ENCODE data around the gene SCMH1. TPM values are rescaled to one million over a fixed set of nuclear protein-coding genes. Genes with fewer than 3 reads are reported as not detected.

SCMH1 gene
- total and polyA plus RNA-seq, 2 of the 4 experiments (the other 2 are of a cell fraction) = 9.0 to 19.4 TPM

DNA sequence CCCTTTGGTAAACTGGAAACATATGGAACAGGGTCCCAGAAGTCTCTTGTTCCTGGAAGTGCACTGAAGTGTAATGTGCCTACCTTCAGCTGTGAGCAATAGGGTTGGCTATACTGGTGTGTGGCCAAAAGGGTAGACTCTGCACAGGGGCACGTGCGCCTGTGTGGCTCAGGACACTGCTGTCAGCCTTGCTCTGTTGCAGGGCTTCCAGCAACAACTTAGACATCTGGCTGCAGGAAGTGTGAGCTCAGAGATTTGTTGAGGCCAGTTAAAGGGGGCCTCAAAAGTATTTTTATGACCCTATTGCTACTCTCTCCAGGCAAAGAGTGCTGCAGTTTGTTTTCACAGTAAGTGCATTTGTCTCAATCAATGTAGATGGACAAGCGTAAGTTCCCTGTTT, 255.2 kb downstream of the SCMH1 start:
- in situ Hi-C loops (cut with MboI; ENCODE audit: low sequenced_read_pairs) = no loop called here
- Histone ChIP-seq H4K8ac (ENCODE audit: low read depth in 2 of 2, low read length in 2 of 2) (no peak overlapping the region), H4K91ac (ENCODE audit: insufficient read depth, low read depth, low read length) (no peak overlapping the region), H4K5ac (ENCODE audit: low read depth, low read length) (no peak overlapping the region), H3K27ac (ENCODE audit: insufficient read depth, low read length) (no peak overlapping the region), H3K56ac (ENCODE audit: extremely low read depth, insufficient read depth, low read length) (no peak overlapping the region), H2AFZ (replicated peaks; ENCODE audit: low read length, poor library complexity) (no peak overlapping the region), H3K4me1 (ENCODE audit: control insufficient read depth, insufficient read depth, low read length) (peaks cover 17% of the 10 kb centered on the region), H4K20me1 (ENCODE audit: insufficient read depth, low read length) (peaks cover 23% of the 10 kb centered on the region), H2BK5ac (ENCODE audit: low read depth, low read length, poor library complexity, severe bottlenecking) (peak overlapping the region; percentile 5), H3K14ac (replicated peaks; ENCODE audit: low read depth, low read length) (no peak overlapping the region; the same call in 1 of the 2 replicates), H3K4ac (ENCODE audit: low read depth, low read length) (no peak overlapping the region), H3K36me3 (ENCODE audit: control insufficient read depth, insufficient read depth, low read length) (peaks cover 36% of the 10 kb centered on the region), H3K27me3 (ENCODE audit: control insufficient read depth, insufficient read depth, low read length) (no peaks in the 10 kb centered on the region), H2BK20ac (ENCODE audit: low read depth, low read length) (no peak overlapping the region), H3K9me1 (ENCODE audit: insufficient read depth, low read length) (peaks cover 11% of the 10 kb centered on the region), H2AK5ac (ENCODE audit: low read depth, low read length) (no peak overlapping the region), H3K23ac (ENCODE audit: low read depth, low read length) (no peak overlapping the region), H2AK9ac (replicated peaks; ENCODE audit: low read depth, low read length, poor library complexity) (no peak overlapping the region), H2BK15ac (ENCODE audit: low read depth, low read length) (no peak overlapping the region), H3K9ac (ENCODE audit: low read depth, low read length) (no peak overlapping the region), H3K9me3 (ENCODE audit: control insufficient read depth, insufficient read depth, low read length) (no peaks in the 10 kb centered on the region), H3K4me2 (ENCODE audit: low read depth, low read length) (no peak overlapping the region), H3K79me1 (ENCODE audit: low read depth in 1 of 2, low read length in 2 of 2) (peaks cover 35 to 67% of the 10 kb centered on the region in 2 experiments), H3K4me3 (ENCODE audit: insufficient read depth, low read depth, low read length) (no peak overlapping the region), H2BK120ac (ENCODE audit: low read depth, low read length) (no peak overlapping the region), H3K18ac (ENCODE audit: low read depth, low read length) (no peak overlapping the region)
- dilution Hi-C loops (cut with HindIII; ENCODE audit: low sequenced_read_pairs, unreplicated experiment) = no loop called here
- POLR2A ChIA-PET (ENCODE audit: unreplicated experiment) = no interaction called here
- intact Hi-C loops (cut with micrococcal nuclease) = no loop called here
- TF ChIP-seq SMC3 (IDR thresholded peaks at IDR 0.05; ENCODE audit: low read depth, low read length) (no peak), RFX5 (IDR thresholded peaks at IDR 0.05; ENCODE audit: low read depth, low read length) (no peak), BHLHE40 (IDR thresholded peaks at IDR 0.05; ENCODE audit: low read depth, low read length) (no peak), RCOR1 (IDR thresholded peaks at IDR 0.05; ENCODE audit: insufficient replicate concordance, low read length) (no peak), CHD1 (IDR thresholded peaks at IDR 0.05; ENCODE audit: low read depth, low read length) (no peak), POLR2A (IDR thresholded peaks at IDR 0.05; ENCODE audit: low read depth, low read length) (no peak), FOS (IDR thresholded peaks at IDR 0.05; ENCODE audit: low read depth, low read length) (no peak), CEBPB (IDR thresholded peaks at IDR 0.05; ENCODE audit: low read depth, low read length) (no peak), MAFK (IDR thresholded peaks at IDR 0.05; ENCODE audit: low read depth, low read length) (no peak), MXI1 (IDR thresholded peaks at IDR 0.05; ENCODE audit: borderline replicate concordance, low read depth, low read length) (no peak), RAD21 (IDR thresholded peaks at IDR 0.05; ENCODE audit: low read length) (no peak), NFE2L2 (IDR thresholded peaks at IDR 0.05; ENCODE audit: low read depth, low read length) (no peak), MAZ (IDR thresholded peaks at IDR 0.05; ENCODE audit: borderline replicate concordance, low read depth, low read length) (no peak)
- TF ChIP-seq, protein P1, sequence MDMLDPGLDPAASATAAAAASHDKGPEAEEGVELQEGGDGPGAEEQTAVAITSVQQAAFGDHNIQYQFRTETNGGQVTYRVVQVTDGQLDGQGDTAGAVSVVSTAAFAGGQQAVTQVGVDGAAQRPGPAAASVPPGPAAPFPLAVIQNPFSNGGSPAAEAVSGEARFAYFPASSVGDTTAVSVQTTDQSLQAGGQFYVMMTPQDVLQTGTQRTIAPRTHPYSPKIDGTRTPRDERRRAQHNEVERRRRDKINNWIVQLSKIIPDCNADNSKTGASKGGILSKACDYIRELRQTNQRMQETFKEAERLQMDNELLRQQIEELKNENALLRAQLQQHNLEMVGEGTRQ (IDR thresholded peaks at IDR 0.05; ENCODE audit: low read depth, low read length) = no peak
- TF ChIP-seq, protein P2, sequence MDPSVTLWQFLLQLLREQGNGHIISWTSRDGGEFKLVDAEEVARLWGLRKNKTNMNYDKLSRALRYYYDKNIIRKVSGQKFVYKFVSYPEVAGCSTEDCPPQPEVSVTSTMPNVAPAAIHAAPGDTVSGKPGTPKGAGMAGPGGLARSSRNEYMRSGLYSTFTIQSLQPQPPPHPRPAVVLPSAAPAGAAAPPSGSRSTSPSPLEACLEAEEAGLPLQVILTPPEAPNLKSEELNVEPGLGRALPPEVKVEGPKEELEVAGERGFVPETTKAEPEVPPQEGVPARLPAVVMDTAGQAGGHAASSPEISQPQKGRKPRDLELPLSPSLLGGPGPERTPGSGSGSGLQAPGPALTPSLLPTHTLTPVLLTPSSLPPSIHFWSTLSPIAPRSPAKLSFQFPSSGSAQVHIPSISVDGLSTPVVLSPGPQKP (IDR thresholded peaks at IDR 0.05; ENCODE audit: borderline replicate concordance, low read depth, low read length) = no peak
- TF ChIP-seq, protein P3, sequence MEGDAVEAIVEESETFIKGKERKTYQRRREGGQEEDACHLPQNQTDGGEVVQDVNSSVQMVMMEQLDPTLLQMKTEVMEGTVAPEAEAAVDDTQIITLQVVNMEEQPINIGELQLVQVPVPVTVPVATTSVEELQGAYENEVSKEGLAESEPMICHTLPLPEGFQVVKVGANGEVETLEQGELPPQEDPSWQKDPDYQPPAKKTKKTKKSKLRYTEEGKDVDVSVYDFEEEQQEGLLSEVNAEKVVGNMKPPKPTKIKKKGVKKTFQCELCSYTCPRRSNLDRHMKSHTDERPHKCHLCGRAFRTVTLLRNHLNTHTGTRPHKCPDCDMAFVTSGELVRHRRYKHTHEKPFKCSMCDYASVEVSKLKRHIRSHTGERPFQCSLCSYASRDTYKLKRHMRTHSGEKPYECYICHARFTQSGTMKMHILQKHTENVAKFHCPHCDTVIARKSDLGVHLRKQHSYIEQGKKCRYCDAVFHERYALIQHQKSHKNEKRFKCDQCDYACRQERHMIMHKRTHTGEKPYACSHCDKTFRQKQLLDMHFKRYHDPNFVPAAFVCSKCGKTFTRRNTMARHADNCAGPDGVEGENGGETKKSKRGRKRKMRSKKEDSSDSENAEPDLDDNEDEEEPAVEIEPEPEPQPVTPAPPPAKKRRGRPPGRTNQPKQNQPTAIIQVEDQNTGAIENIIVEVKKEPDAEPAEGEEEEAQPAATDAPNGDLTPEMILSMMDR (conservative IDR thresholded peaks at IDR 0.05; ENCODE audit: low read depth, low read length) = no peak
- no peak for DNase-seq
- WGBS, 2 experiments (ENCODE audit: extremely low coverage in 2 of 2, insufficient read length in 1 of 2) = no CpG with 5 or more reads among the region's 3 CpGs
- CTCF ChIA-PET = interaction anchor here (1.0 kb wide), 1 partner anchor 16 kb away, joined by 4 read pairs; no protein-coding TSS in a partner anchor
- no TSS peak for BruUV-seq (replicated peaks)
- ATAC-seq (ENCODE audit: low read depth) = no peak

All from IMR-90 (cell line).